ENCODE results near the gene SH3D19.
A peak's percentile ranks its signal among the peaks of the same experiment; 100 is the strongest.
"Not testable (repeated sequence)": the region's sequence is repeated elsewhere in the genome, so short reads cannot be mapped to it uniquely, and the experiment has no call there.

SH3D19 gene

GRCh38 chr4:151324752-151325110 lies 674 bp downstream of the SH3D19 start:
- no peak for TF ChIP-seq CTCF (IDR thresholded peaks at IDR 0.05; ENCODE audit: low read depth, low read length, missing control alignments)
- peak; percentile 46 for DNase-seq
- Histone ChIP-seq H3K27ac (no peak overlapping the region), H3K27me3 (replicated peaks) (no peaks in the 10 kb centered on the region), H3K36me3 (replicated peaks) (no peaks in the 10 kb centered on the region), H3K4me3 (ENCODE audit: low read depth, low read length) (peak overlapping the region; percentile 71)
- in situ Hi-C loops (cut with HindIII; ENCODE audit: low pct_ligation_motif_present, low sequenced_read_pairs) = no loop called here

- in situ Hi-C loops (cut with HindIII; ENCODE audit: low pct_ligation_motif_present, low sequenced_read_pairs) = no loop called here
- no peak overlapping the region for H3K27ac ChIP-seq
- no peaks in the 10 kb centered on the region for H3K27me3 ChIP-seq (replicated peaks)
- DNase-seq = no peak
- no peak for TF ChIP-seq CTCF (IDR thresholded peaks at IDR 0.05; ENCODE audit: low read depth, low read length, missing control alignments)
- H3K36me3 ChIP-seq (replicated peaks) = no peaks in the 10 kb centered on the region
- H3K4me3 ChIP-seq (ENCODE audit: low read depth, low read length) = peak overlapping the region; percentile 71
Observed at GRCh38 chr4:151324124-151324751, 1.2 kb downstream of the SH3D19 start.

- no peak for DNase-seq
- TF ChIP-seq CTCF (IDR thresholded peaks at IDR 0.05; ENCODE audit: low read depth, low read length, missing control alignments) = no peak
- in situ Hi-C loops (cut with HindIII; ENCODE audit: low pct_ligation_motif_present, low sequenced_read_pairs) = no loop called here
- Histone ChIP-seq H3K36me3 (replicated peaks) (no peaks in the 10 kb centered on the region), H3K27me3 (replicated peaks) (no peaks in the 10 kb centered on the region), H3K27ac (no peak overlapping the region), H3K4me3 (ENCODE audit: low read depth, low read length) (no peak overlapping the region)
Observed at GRCh38 chr4:151323667-151324066, 1.7 kb downstream of the SH3D19 start.

GRCh38 chr4:151322570-151322969 lies 2.8 kb downstream of the SH3D19 start:
- Histone ChIP-seq H3K4me3 (ENCODE audit: low read depth, low read length) (no peak overlapping the region), H3K36me3 (replicated peaks) (no peaks in the 10 kb centered on the region), H3K27me3 (replicated peaks) (no peaks in the 10 kb centered on the region), H3K27ac (no peak overlapping the region)
- no peak for TF ChIP-seq CTCF (IDR thresholded peaks at IDR 0.05; ENCODE audit: low read depth, low read length, missing control alignments)
- in situ Hi-C loops (cut with HindIII; ENCODE audit: low pct_ligation_motif_present, low sequenced_read_pairs) = no loop called here
- DNase-seq = no peak

GRCh38 chr4:151322161-151322560 lies 3.2 kb downstream of the SH3D19 start:
- DNase-seq; in situ Hi-C loops (cut with HindIII; ENCODE audit: low pct_ligation_motif_present, low sequenced_read_pairs): not testable (repeated sequence)

GRCh38 chr4:151321586-151321985 lies 3.8 kb downstream of the SH3D19 start:
- Histone ChIP-seq H3K4me3 (ENCODE audit: low read depth, low read length) (no peak overlapping the region), H3K36me3 (replicated peaks) (no peaks in the 10 kb centered on the region), H3K27me3 (replicated peaks) (no peaks in the 10 kb centered on the region), H3K27ac (no peak overlapping the region)
- in situ Hi-C loops (cut with HindIII; ENCODE audit: low pct_ligation_motif_present, low sequenced_read_pairs) = no loop called here
- TF ChIP-seq CTCF (IDR thresholded peaks at IDR 0.05; ENCODE audit: low read depth, low read length, missing control alignments) = no peak
- DNase-seq = no peak

More at GRCh38 chr4:151322161-151322560, 3.2 kb downstream of the SH3D19 start:
- not testable (repeated sequence) for H3K4me3 ChIP-seq (ENCODE audit: low read depth, low read length); H3K27me3 ChIP-seq (replicated peaks); H3K36me3 ChIP-seq (replicated peaks); H3K27ac ChIP-seq
